GM12873 (cell line): ENCODE measurements around the gene ADORA1.

Experiments
- TF ChIP-seq, protein P1 (sequence below): IDR thresholded peaks from 2 replicates; pipeline ENCODE4 v1.5.1; 2012; ENCODE audit warnings: low read depth, mild to moderate bottlenecking, moderate library complexity, low read length, control low read depth; ENCODE audit not compliant: insufficient read depth; ENCODE audit errors: missing control alignments

Gene ADORA1

GRCh38 chr1:203189951-203190352, 62.4 kb downstream of the ADORA1 start:
- TF ChIP-seq, protein P1, sequence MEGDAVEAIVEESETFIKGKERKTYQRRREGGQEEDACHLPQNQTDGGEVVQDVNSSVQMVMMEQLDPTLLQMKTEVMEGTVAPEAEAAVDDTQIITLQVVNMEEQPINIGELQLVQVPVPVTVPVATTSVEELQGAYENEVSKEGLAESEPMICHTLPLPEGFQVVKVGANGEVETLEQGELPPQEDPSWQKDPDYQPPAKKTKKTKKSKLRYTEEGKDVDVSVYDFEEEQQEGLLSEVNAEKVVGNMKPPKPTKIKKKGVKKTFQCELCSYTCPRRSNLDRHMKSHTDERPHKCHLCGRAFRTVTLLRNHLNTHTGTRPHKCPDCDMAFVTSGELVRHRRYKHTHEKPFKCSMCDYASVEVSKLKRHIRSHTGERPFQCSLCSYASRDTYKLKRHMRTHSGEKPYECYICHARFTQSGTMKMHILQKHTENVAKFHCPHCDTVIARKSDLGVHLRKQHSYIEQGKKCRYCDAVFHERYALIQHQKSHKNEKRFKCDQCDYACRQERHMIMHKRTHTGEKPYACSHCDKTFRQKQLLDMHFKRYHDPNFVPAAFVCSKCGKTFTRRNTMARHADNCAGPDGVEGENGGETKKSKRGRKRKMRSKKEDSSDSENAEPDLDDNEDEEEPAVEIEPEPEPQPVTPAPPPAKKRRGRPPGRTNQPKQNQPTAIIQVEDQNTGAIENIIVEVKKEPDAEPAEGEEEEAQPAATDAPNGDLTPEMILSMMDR = no peak

DNA sequence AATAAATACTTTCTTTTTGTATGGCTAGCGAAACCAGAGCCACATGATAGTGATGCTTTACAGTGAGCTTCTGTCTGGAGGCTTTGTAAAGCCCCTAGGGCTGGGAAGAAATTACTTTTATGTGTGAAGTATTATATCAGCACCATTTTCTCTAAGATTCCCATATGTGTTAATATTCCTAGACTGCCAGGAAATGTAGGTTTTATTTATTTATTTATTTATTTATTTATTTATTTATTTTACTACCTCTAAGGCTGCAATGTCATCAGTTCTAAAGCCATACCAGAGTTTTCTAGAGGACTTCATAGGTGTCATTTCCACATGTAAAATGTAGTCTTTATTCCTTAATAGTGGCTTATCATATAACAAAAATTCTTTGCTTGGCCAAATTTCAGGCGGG, 63.4 kb downstream of the ADORA1 start:
- TF ChIP-seq, protein P1 = no peak

- TF ChIP-seq, protein P1 = no peak
These were observed 68.8 kb downstream of the ADORA1 start for GRCh38 chr1:203196371-203196770.

GRCh38 chr1:203197625-203198024, 70.1 kb downstream of the ADORA1 start:
- TF ChIP-seq, protein P1 = no peak

GRCh38 chr1:203199002-203199401, 71.5 kb downstream of the ADORA1 start:
- TF ChIP-seq, protein P1 = no peak

DNA sequence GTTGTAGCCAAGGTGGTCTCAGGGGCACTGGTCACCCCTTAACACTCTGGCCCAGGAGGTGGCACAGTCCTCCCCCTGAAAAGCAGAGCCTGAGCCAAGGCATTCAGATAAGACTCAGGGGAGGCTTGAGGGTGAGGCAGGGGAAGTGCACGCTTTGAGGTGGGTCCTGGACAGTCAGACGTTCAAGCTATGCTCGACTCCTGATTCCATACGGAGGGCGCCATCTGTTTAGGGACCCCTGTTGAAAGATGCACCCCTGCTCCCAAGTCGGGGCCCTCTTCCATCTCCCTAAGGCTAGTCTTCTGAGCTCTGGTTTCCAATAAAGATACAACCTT, 71.9 kb downstream of the ADORA1 start:
- TF ChIP-seq, protein P1 = no peak

GRCh38 chr1:203199816-203200571, 72.5 kb downstream of the ADORA1 start:
- TF ChIP-seq, protein P1 = no peak
